Keratinocyte (primary cell): ENCODE measurements around the gene FAM170B. TPM values are rescaled to one million over a fixed set of nuclear protein-coding genes. Genes with fewer than 3 reads are reported as not detected.

Source experiments
- DNase-seq: peaks from one replicate; pipeline ENCODE4 v3.0.0-alpha.2; 2011; ENCODE audit warnings: low read depth, missing footprints, low spot score
- FAIRE-seq: peaks from 2 replicates; lab custom pipeline; 2011; peaks lifted over from hg19 to GRCh38; lab: Jason Lieb, UNC
- H2AFZ ChIP-seq: 2 replicates; pipeline ENCODE4 v1.6.0; 2012; ENCODE audit warnings: low read length, control low read depth, inconsistent platforms; ENCODE audit not compliant: control insufficient read depth
- H3K27ac ChIP-seq: 2 replicates; pipeline ENCODE4 v1.5.1; 2011; ENCODE audit warnings: low read length; ENCODE audit not compliant: control insufficient read depth, insufficient read depth
- H3K27me3 ChIP-seq: 3 replicates; pipeline ENCODE4 v1.6.0; 2011; ENCODE audit warnings: low read length; ENCODE audit not compliant: control insufficient read depth, insufficient read depth; ENCODE audit errors: extremely low read depth
- H3K36me3 ChIP-seq, 2 experiments: 2 replicates in 1 of 2; 3 replicates in 1 of 2; pipeline ENCODE4 v1.5.1; 2011; ENCODE audit warnings: low read length in 2 of 2, mild to moderate bottlenecking in 1 of 2; ENCODE audit not compliant: control insufficient read depth in 2 of 2, insufficient read depth in 2 of 2; ENCODE audit errors: extremely low read depth in 1 of 2
- H3K4me1 ChIP-seq: 3 replicates; pipeline ENCODE4 v1.5.1; 2011; ENCODE audit warnings: low read length; ENCODE audit not compliant: control insufficient read depth, insufficient read depth; ENCODE audit errors: extremely low read depth
- H3K4me2 ChIP-seq: 3 replicates; pipeline ENCODE4 v1.6.0; 2011; ENCODE audit warnings: low read depth, low read length; ENCODE audit not compliant: control insufficient read depth, insufficient read depth; ENCODE audit errors: extremely low read depth
- H3K4me3 ChIP-seq, 3 experiments: fragments of 200-600 bp in 1 of 3; sonication (generic) in 1 of 3; 2 replicates in 2 of 3; 3 replicates in 1 of 3; pipeline ENCODE4 v1.5.1; 2011 to 2016; ENCODE audit warnings: low read length in 3 of 3, mild to moderate bottlenecking in 3 of 3, control low read depth in 2 of 3, inconsistent platforms in 1 of 3, low read depth in 1 of 3, mixed read lengths in 1 of 3, mixed run types in 1 of 3, moderate library complexity in 1 of 3; ENCODE audit not compliant: control insufficient read depth in 2 of 3, insufficient read depth in 2 of 3; ENCODE audit errors: extremely low read depth in 1 of 3
- H3K79me2 ChIP-seq: 2 replicates; pipeline ENCODE4 v1.6.0; 2012; ENCODE audit warnings: low read length; ENCODE audit not compliant: control insufficient read depth, insufficient read depth
- H3K9ac ChIP-seq: 3 replicates; pipeline ENCODE4 v1.6.0; 2011; ENCODE audit warnings: low read length; ENCODE audit not compliant: control insufficient read depth, insufficient read depth; ENCODE audit errors: extremely low read depth
- H3K9me1 ChIP-seq: 3 replicates; pipeline ENCODE4 v1.6.0; 2011; ENCODE audit warnings: low read length; ENCODE audit not compliant: control insufficient read depth, insufficient read depth; ENCODE audit errors: extremely low read depth
- H3K9me3 ChIP-seq: 2 replicates; pipeline ENCODE4 v1.5.1; 2012; ENCODE audit warnings: low read depth, low read length; ENCODE audit not compliant: control insufficient read depth
- H4K20me1 ChIP-seq: 3 replicates; pipeline ENCODE4 v1.6.0; 2011; ENCODE audit warnings: low read length; ENCODE audit not compliant: control insufficient read depth, insufficient read depth; ENCODE audit errors: extremely low read depth
- CTCF ChIP-seq, 3 experiments: IDR thresholded peaks in 1 of 3; conservative IDR thresholded peaks in 1 of 3; optimal IDR thresholded peaks in 1 of 3; 2 replicates in 2 of 3; 3 replicates in 1 of 3; pipeline versions ENCODE3 to v1.5.1; 2011; ENCODE audit warnings: low read length in 3 of 3, mild to moderate bottlenecking in 3 of 3, moderate library complexity in 2 of 3, control low read depth in 1 of 3, inconsistent platforms in 1 of 3; ENCODE audit not compliant: insufficient read depth in 2 of 3; ENCODE audit errors: extremely low read depth in 1 of 3
- EZH2 ChIP-seq: IDR thresholded peaks from one replicate; pipeline ENCODE4 v1.6.1; 2012; ENCODE audit warnings: inconsistent platforms, mild to moderate bottlenecking, low read length, moderate library complexity
- dilution Hi-C: fragments of 300-500 bp; cut with MboI; formaldehyde crosslinking; loops from one replicate; pipeline ENCODE4 v1.7.0; 2020; ENCODE audit warnings: low sequenced_read_pairs; ENCODE audit not compliant: extremely low pct_ligation_motif_present
- polyA plus RNA-seq, 5 experiments: library from polyadenylated mRNA; depleted of rRNA in 3 of 5; stranded (reverse) in 3 of 5; stranded (forward) in 1 of 5; unstranded in 1 of 5; fragments of >200 nt; gene quantifications; 1 replicate in 1 of 5; 2 replicates in 3 of 5; 3 replicates in 1 of 5; pipeline versions ENCODE4 v1.2.1 to v1.2.3, GENCODE V29; 2011 to 2012; ENCODE audit warnings: missing spikeins in 2 of 5, low read depth in 1 of 5, low replicate concordance in 1 of 5

The FAM170B gene
- polyA plus RNA-seq, 1 donor (not counting 4 experiments of a cell fraction or from before 2014, with no cell fraction given), result not detected

DNA sequence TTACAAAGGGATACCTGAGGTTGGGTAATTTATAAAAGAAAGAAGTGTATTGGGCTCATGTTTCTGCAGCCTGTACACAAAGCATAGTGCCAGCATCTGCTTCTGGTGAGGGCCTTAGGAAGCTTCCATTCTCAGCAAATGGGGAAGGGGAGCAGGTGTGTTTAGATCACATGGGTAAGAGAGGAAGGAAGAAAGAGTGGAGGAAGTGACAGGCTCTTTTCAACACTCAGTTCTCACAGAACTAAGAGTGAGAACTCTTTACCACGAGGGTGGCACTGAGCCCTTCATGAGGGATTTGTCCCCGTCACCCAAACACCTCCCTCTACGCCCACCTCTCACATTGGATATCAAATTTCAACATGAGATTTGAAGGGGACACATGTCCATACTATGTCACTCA lies 506 bp upstream of the FAM170B start:
- Histone ChIP-seq H2AFZ (no peak overlapping the region), H3K4me2 (no peak overlapping the region), H3K9ac (no peak overlapping the region), H3K79me2 (no peaks in the 10 kb centered on the region), H3K36me3 (no peaks in the 10 kb centered on the region), H4K20me1 (no peaks in the 10 kb centered on the region), H3K27me3 (no peaks in the 10 kb centered on the region), H3K4me3 (no peak overlapping the region), H3K27ac (no peak overlapping the region), H3K9me3 (no peaks in the 10 kb centered on the region), H3K4me1 (no peaks in the 10 kb centered on the region), H3K9me1 (no peaks in the 10 kb centered on the region)
- DNase-seq (no peak), FAIRE-seq (no peak)
- dilution Hi-C loops, result no loop called here
- TF ChIP-seq CTCF (optimal IDR thresholded peaks at IDR 0.05 in 1 of 3, IDR thresholded peaks at IDR 0.05 in 1 of 3, conservative IDR thresholded peaks at IDR 0.05 in 1 of 3; ENCODE audit: extremely low read depth in 1 of 3, insufficient read depth in 2 of 3, low read length in 3 of 3), result no peak
- no peak for TF ChIP-seq EZH2

GRCh38 chr10:49132362-49132737 lies 1.5 kb downstream of the FAM170B start:
- Histone ChIP-seq H2AFZ (no peak overlapping the region), H3K4me2 (no peak overlapping the region), H3K9ac (no peak overlapping the region), H3K9me3 (no peaks in the 10 kb centered on the region), H3K9me1 (no peaks in the 10 kb centered on the region), H3K4me1 (no peaks in the 10 kb centered on the region), H3K36me3 (no peaks in the 10 kb centered on the region), H3K79me2 (no peaks in the 10 kb centered on the region), H3K27me3 (no peaks in the 10 kb centered on the region), H4K20me1 (no peaks in the 10 kb centered on the region), H3K27ac (no peak overlapping the region), H3K4me3 (no peak overlapping the region)
- FAIRE-seq (no peak), DNase-seq (no peak)
- TF ChIP-seq EZH2, result no peak
- no peak for TF ChIP-seq CTCF (optimal IDR thresholded peaks at IDR 0.05 in 1 of 3, IDR thresholded peaks at IDR 0.05 in 1 of 3, conservative IDR thresholded peaks at IDR 0.05 in 1 of 3; ENCODE audit: extremely low read depth in 1 of 3, insufficient read depth in 2 of 3, low read length in 3 of 3)
- dilution Hi-C loops, result no loop called here
